GM12891 (cell line): ENCODE data around the gene LCN6.

Experiments used
- POLR2A ChIP-seq: IDR thresholded peaks from 2 replicates; pipeline ENCODE4 v1.6.1; 2011; ENCODE audit warnings: low read depth, low read length, control low read depth
- POLR2AphosphoS5 ChIP-seq: IDR thresholded peaks from 2 replicates; pipeline ENCODE4 v1.6.1; 2011; ENCODE audit warnings: low read depth, low read length, control low read depth
- SPI1 ChIP-seq: IDR thresholded peaks from 2 replicates; pipeline ENCODE4 v1.6.1; 2011; ENCODE audit warnings: low read depth, low read length, control low read depth
- TAF1 ChIP-seq: IDR thresholded peaks from 2 replicates; pipeline ENCODE4 v1.6.1; 2011; ENCODE audit warnings: low read depth, low read length, control low read depth

GRCh38 chr9:136707849-136708517 is 40.3 kb downstream of the LCN6 start:
- TF ChIP-seq POLR2AphosphoS5 (no peak), POLR2A (no peak), TAF1 (no peak), SPI1 (no peak)
